Jurkat, Clone E6-1 (cell line): Measurements from ENCODE around the gene TBL3.

Experiments used
- DNase-seq: peaks from one replicate; pipeline ENCODE4 v3.0.0-alpha.2; 2011; ENCODE audit warnings: low read depth, low spot score
- H3K4me3 ChIP-seq: 2 replicates; pipeline ENCODE4 v1.5.1; 2011; ENCODE audit warnings: mild to moderate bottlenecking, low read length, control low read depth, moderate library complexity

Gene TBL3

DNA sequence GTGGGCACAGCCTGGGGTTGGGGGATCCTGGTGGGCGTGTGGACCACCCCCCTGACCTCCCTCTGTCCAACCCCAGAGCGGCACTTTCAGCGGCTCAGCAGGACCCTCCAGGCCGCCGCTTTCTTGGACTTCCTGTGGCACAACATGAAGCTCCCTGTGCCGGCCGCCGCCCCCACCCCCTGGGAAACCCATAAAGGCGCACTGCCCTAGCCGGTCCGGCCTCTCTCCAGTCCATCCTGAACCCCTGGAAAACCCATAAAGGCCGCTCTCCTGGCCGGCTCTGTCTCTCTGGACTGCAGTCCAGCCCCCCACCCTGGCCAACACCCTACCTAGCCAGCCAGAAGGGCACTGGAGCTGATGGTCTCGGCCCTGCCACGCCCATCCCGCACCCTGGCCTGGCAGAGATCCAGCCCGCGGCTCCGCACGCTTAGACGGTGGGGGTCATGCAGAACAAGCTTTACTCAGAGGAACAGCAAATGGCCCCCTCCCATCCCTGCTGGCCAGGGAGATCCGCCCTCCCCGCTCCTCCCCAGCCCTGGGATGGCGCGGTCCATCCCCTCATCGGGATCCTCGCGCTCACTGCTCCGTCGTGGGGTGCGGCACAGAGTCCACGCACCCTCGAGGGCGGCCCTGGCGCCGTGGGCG, 6.7 kb downstream of the TBL3 start:
- H3K4me3 ChIP-seq = no peak overlapping the region
- no peak for DNase-seq

DNA sequence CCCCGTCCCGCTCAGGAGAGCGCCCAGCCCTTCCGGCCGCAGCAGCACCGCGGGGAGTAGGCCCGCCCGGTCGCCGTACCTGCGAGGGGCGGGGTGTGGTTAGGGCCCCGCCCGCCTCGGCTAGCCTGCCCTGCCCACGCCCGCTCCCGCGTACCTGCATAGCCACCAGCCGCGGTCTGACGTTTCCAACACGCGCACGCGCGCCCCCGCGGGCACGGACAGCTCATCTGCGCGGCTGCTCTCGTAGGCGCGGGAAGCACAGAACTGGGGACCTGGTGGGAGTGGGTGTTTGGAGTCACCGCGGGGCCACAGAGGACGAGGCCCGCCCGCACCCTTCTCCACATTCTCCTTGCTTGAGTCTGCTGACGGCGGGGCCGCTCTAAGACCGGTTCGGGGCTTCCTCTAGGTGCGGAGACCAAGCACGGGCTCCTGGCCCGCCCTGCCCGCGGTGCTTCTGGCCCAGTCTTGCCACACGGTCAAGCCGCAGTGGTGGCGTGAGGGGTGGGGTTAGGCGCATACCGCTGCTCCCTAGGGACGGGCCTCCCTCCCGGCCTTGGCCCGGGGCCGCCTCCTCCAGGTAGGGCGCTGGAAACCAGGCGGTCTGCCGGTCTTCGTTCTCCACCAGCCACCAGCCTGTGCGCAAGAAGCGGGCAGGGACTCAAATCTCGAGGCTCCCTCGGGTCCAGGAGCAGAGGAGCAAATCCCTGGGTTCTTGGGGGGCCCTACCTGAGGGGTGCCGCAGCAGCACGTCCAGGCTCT, 7.6 kb downstream of the TBL3 start:
- no peak overlapping the region for H3K4me3 ChIP-seq
- DNase-seq = no peak

DNA sequence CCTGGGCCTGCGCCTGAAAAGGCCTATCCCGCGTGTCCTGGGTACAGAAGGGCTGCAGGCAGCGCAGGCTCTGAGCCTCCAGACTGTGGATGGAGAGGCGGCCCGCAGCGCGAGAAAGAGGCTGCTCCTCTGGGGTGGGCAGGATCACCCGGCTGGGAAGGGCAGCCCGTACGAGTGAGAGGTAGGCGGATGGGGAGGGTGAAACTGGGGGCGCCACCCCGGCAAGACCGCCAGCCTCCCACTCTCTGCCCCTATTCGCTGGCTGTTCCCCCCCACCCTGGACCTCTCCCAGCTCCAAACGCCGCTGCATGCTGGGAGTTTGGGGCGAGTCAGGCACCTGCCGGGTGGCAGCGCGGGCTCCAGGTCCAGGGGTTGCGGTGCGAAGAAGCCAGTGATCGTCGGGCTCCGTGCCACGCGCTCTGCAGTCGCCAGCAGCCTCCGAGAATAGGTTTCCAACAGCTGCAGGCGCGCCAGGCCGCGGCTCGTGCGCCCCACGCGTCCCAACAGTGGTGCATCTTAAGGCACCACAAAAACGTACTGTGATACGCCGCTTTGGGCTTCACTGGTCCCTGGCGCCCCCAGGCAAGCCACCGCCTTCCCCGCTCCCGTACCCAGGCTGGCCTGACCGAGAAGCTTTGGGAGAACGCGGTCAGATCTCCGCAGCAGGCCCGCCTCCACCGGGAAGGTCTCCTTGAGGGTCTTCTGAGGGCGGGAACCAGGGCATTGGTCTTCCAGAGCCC, 8.3 kb downstream of the TBL3 start:
- no peak for DNase-seq
- no peak overlapping the region for H3K4me3 ChIP-seq

DNA sequence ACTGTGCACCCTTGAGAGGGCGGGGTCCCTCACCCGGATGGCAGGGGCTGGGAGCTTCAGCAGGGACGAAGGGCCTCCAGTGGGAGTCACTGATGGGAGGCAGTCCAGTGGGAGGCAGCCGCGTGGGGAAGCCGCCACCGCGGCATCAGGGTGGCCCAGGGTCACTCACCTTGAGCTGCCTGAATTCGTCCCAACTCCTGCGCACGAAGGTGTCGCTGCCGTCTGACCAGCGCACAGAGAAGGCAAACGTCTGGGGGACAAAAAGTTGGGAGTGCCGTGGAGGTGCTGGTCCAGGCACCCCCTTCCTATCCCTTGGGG, 8.9 kb downstream of the TBL3 start:
- H3K4me3 ChIP-seq = no peak overlapping the region
- DNase-seq = no peak

DNA sequence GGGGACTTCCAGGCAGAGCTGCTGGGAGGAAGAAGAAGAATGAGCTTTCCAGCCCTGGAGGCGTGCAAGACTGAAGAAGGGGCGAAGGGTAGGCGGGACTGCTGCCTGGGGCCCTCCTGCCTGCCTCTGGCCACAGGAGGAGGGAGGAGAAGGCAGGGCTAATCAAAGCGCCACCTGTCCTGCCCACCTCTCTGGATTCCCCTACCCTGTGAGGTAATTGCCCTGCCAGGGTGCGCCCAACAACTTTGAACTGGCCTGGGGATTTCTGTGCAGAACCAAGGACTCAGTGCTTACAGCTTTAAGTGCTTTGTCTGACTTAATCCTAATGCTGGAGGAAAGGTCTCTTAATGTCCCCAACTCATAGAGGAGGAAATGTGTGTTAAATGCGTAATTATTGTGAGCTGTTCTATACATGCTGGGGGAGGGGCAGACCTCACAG, 9.6 kb downstream of the TBL3 start, which contains the start of gene NOXO1:
NOXO1 (minus strand) TSS at position 72 of the 439 bp plus-strand sequence. CDS start 290 bp downstream, outside the sequence.
- DNase-seq = no peak
- H3K4me3 ChIP-seq = no peak within 1 kb of the TSS

DNA sequence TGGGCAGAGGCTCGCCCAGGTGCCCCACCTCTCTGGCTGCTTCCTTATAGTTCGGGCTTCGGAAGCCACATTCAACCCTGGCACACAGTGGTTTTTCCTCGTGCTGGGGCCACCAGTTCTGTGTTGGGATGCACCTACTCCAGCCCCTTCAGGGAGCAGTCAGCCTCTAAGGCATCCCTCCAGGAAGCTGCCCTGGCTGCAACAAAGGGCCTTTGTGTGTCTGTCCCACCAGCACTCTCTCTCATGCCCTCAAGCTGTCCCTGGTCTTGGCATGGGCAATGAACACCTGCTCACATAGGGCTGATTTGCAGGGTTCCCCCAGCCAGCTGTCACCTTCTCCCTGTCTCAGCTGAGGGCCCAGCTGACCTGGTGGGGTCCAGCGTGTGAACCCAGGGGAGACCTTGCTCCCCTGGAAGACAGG, 10.2 kb downstream of the TBL3 start:
- no peak for DNase-seq
- H3K4me3 ChIP-seq = no peak overlapping the region

DNA sequence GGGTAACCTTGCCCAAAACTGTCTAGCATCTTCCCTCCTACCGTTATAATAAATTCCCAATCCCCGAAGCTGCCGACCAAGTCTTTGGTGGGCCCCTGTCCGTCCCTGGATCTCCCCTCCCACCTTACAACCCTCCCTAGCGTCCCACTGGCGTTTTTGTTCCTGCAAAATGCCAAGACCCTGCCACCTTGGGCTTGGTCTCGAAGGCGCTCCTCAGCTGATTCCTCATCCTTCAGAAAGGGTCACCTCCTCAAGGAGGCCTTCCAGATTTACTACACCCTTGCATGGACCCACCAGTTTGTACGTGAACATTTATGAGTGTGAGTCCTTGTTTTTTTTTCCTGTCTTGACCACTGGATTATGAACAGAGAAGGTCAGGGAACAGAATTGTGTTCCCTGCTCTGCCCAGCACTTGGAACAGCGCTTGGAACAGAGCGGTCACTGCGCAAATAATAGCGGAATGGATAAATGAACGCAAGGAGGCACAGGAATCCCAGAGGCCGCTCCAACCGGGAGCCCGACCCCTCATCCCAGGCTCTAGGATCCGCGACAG, 11.2 kb downstream of the TBL3 start:
- DNase-seq = no peak
- peak overlapping the region; percentile 66 for H3K4me3 ChIP-seq

DNA sequence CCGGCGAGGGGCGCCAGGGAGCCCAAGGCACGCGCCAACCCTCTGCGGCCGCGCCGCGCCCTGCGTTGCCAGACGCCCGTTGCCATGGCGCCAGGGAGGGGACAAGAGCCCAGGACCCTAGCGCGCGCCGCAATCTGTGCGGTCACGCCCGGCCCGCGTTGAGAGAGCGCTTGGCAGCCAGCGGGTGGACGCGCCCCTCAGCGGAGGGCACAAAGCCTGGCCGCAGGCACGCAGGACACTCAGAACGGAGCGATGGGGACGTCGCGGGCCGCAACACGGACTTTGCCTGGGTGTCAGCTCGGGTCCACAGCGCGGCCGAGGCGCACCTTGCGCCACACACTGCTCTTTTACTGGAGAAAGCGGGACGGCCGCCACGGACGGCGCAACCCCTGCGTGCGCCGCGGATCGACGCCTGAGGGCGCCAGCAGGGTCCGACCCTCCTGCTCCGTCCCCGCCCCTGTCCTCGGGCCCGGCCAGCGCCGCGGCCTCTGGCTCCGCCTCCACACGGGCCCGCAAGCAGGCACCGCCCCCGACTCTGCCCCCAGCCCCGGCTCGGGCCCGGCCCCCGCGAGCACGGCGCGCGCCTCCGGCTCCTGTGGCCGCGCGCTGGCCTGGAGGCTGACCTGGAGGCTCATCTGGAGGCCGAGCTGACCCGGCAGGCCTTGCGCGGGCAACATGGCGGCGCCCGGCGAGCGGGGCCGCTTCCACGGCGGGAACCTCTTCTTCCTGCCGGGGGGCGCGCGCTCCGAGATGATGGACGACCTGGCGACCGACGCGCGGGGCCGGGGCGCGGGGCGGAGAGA, 11.9 kb downstream of the TBL3 start, which contains the start of gene GFER:
GFER (plus strand) TSS at position 650 of the 803 bp plus-strand sequence; CDS start at position 676, 26 bp downstream.
- H3K4me3 ChIP-seq = peak within 1 kb of the TSS; percentile 66
- peak; percentile 35 for DNase-seq

DNA sequence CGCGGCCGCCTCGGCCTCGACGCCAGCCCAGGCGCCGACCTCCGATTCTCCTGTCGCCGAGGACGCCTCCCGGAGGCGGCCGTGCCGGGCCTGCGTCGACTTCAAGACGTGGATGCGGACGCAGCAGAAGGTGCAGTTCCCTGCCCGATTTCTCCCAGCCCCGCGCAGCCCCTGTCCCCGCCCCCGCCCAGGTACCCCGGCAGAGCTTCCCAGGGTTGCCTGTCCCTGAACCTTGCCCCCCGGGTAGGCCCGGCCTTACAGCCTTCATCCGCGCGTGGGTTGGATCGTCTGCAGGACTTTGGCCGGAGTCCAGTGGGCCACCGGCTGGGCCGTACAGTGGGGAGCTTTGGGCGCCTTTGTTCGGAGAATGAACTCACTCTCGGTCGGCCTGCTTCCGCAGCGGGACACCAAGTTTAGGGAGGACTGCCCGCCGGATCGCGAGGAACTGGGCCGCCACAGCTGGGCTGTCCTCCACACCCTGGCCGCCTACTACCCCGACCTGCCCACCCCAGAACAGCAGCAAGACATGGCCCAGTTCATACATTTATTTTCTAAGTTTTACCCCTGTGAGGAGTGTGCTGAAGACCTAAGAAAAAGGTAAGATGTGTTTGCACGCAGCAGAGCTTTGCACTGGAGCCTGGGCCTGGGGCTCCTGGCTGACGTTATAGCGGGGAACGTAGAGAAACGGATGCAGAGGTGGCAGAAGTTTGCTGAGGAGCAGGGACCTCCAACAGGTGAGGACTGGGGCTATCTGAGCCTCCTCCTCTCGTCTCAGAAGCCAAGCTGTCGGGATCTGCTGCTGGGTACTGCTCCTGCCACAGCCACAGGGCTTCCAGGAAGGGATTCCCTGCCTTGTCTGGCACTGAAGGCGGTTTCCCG, 12.7 kb downstream of the TBL3 start:
- peak overlapping the region; percentile 66 for H3K4me3 ChIP-seq
- no peak for DNase-seq

DNA sequence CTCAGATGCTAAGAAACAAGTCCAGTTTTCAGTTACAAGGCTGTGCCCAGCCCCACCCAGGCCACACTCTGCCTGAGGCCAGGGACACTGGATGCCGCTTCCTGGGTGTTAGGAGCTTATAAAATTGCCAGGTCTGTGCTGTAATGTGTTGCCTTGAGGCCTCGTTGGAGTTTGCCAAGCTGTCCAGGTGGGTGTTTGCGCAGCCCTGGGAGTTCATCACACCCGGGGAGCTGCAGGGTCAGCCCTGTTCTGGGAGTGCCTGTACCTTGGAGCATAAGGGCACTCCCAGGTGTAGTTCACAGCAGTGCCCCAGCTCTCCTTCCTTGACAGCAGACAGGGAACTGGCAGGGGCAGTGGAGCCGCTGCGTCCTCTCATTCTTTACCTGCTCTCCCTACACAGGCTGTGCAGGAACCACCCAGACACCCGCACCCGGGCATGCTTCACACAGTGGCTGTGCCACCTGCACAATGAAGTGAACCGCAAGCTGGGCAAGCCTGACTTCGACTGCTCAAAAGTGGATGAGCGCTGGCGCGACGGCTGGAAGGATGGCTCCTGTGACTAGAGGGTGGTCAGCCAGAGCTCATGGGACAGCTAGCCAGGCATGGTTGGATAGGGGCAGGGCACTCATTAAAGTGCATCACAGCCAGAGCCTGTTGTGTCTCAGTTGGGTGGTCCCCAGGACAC, 13.8 kb downstream of the TBL3 start:
- H3K4me3 ChIP-seq = no peak overlapping the region

DNA sequence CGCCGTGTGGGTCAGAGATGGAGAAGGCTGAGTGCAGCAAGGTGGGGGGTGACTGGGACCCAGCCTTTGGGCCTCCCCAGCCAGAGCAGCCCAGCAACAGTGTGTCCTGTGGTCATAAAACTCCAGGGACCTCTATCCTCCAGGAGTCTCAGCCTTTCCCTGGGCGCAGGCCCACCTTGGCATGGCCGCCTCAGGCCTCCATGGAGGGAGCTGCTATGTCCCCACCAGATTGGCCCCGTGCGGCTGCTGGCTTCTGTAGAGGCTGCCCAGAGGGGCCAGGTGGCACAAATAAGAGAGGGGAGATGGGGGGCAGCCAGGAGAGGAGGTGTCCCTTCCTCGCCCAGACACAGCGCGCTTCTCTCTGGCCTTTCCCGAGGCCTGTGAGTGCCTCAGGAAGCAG, 15.3 kb downstream of the TBL3 start:
- DNase-seq = no peak
- no peak overlapping the region for H3K4me3 ChIP-seq

More for the DNA sequence above, 13.8 kb downstream of the TBL3 start:
- no peak for DNase-seq

DNA sequence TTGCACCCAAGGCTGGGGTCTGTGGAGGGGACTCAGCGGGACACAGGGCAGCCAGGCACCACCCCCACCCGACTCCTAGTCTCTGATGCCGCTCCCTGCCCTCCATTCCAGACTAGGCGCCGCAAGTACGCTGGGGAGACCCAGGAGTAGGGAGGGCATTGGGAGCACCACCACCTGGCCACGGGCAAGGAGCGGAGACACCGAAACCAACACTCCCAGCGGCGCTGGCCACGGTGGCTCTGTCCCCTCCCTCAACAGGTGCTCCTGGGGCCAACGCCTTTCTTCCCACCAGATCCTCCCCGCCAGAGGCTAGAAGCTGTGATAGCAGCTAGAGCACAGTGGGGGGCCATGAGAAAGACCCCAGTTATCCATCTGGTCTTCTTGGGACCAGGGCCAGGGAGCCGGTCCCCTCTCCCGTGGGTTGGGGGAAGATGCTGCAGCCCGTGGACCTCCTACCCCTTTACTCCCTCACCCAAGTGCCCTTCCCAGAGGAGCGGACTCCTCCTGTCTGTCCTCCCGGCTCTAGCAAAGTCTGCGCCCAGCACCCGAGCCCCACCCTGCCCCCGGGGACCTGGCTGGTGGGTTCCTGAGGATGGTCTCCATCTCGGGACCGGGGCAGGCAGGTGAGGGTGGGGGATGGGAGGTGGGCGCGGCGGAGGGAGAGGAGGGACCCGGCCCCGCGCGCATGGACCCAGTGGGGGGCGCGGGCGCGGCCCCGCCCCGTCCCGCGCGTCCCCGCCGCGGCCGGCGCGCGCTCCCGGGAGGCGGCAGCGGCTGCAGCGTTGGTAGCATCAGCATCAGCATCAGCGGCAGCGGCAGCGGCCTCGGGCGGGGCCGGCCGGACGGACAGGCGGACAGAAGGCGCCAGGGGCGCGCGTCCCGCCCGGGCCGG, 17.6 kb downstream of the TBL3 start, which contains the start of gene SYNGR3:
SYNGR3 (plus strand) TSS at position 762 of the 892 bp plus-strand sequence. CDS start 133 bp downstream, outside the sequence.
- no peak for DNase-seq
- no peak within 1 kb of the TSS for H3K4me3 ChIP-seq

DNA sequence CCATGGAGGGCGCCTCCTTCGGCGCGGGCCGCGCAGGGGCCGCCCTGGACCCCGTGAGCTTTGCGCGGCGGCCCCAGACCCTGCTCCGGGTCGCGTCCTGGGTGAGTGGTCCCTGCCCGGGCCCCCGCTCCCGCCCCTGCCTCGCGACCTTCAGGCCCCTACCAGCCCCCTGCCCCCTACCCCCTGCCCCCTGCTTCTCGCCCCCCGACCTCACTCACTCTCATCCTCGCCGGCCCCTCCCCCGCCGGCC, 18.2 kb downstream of the TBL3 start:
- H3K4me3 ChIP-seq = no peak overlapping the region
- DNase-seq = no peak

DNA sequence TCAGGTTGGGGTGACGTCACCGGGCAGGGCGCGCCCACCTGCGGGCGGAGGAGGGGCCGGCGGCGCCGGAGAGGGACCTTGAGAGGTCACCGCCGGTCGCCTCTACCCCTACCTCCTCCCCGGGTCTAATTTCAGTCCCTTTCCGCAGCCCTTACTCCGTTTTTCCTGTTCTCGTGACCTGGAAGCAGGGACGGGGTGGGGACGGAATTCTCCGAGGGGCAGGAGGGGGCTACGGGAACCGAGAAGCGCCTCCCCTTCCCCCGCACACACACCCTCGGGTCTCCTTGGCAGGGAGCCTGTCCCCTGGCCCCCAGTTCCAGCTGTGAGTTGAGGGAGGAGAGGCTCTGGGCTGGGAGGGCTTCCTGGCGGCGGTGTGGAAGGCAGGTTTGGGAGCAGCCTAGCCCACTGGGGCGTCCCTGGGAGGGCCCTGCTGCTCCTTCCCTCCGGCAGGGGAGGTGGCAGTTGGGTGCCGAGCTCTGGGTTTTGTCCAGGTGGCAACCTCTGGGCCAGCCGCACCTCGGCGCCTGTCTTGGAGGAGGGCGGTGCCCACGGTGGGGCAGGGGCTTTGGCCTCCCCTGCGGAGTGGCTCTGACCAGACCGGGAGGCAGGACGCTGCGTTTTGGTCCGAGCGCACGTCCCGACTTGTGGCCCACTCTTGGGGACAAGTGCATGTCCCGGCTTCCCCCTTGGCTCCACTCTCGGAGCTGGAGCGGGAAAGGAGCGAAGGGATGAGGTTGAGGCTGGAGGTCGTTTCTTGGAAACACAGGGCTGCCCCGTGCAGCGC, 18.7 kb downstream of the TBL3 start:
- DNase-seq = no peak
- no peak overlapping the region for H3K4me3 ChIP-seq

DNA sequence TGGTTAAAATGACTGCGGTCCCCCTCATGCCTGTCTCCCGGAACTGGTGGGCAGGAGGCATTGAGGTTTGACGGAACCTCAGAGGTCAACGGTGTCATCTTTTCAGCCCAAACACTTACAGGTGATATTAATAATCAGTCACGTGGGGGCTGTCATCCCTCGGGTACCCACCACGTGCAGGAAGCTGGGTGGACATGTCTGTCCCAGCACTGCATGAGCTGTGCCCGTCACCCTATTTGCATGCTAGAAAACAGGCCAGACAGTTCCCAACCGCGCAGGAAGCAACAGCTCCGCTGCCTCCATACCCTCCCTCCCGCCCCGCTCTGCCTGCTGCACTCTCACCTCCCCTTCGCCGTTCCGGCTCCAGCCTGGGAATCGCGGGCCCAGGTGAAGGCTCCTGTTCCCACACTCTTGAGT, 19.3 kb downstream of the TBL3 start:
- no peak overlapping the region for H3K4me3 ChIP-seq
- DNase-seq = no peak

DNA sequence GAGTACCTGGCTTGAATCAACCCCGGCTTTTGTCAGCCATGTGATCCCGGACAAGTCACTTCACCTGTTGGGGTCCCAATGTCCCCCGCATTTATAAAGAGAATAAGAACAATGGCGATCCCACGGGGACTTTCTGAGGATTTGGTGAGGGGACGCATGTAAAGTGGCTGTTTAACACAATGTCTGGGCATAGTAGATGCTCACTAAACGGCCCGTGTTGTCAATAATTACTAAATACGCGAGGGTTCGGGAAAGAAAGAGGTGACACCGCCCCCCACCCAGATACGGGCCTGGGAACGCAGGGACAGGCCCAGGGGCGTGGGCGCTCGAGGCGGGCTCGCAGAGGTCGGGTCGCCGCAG, 19.7 kb downstream of the TBL3 start:
- peak overlapping the region; percentile 29; the same call in 1 of the 2 replicates for H3K4me3 ChIP-seq
- DNase-seq = no peak
